HL-60 (cell line): ENCODE data around the gene DCAF8L2.
A peak's percentile ranks its signal among the peaks of the same experiment; 100 is the strongest.

Experiments used
- DNase-seq, 2 experiments: peaks; one replicate each; pipeline ENCODE4 v3.0.0-alpha.2; 2010 to 2020; ENCODE audit warnings: low read depth in 1 of 2, low spot score in 1 of 2
- H3K27ac ChIP-seq: fragments of 250-450 bp; sonication (Bioruptor Pico); replicated peaks from 2 replicates; pipeline ENCODE4 v1.5.1; 2020; ENCODE audit warnings: mild to moderate bottlenecking, moderate library complexity
- H3K27me3 ChIP-seq: fragments of 250-450 bp; sonication (Bioruptor Pico); 2 replicates; pipeline ENCODE4 v1.5.1; 2021; ENCODE audit warnings: mild to moderate bottlenecking, moderate library complexity; ENCODE audit not compliant: insufficient read depth, poor library complexity, severe bottlenecking
- H3K4me3 ChIP-seq: replicated peaks from 2 replicates; pipeline ENCODE4 v1.5.1; 2011; ENCODE audit warnings: mild to moderate bottlenecking, control low read depth, low read length; ENCODE audit not compliant: insufficient read depth
- CTCF ChIP-seq: IDR thresholded peaks from one replicate; pipeline ENCODE4 v1.5.1; 2011; ENCODE audit warnings: low read length, control low read depth, inconsistent platforms; ENCODE audit not compliant: insufficient read depth
- GABPA ChIP-seq: IDR thresholded peaks from 2 replicates; pipeline ENCODE4 v1.6.1; 2012; ENCODE audit warnings: low read depth
- POLR2AphosphoS5 ChIP-seq: IDR thresholded peaks from 2 replicates; pipeline ENCODE4 v1.6.1; 2012; ENCODE audit warnings: low read depth
- REST ChIP-seq: IDR thresholded peaks from 2 replicates; pipeline ENCODE4 v1.6.1; 2012; ENCODE audit warnings: low read depth; ENCODE audit not compliant: insufficient replicate concordance
- SPI1 ChIP-seq: IDR thresholded peaks from 2 replicates; pipeline ENCODE4 v1.6.1; 2012; ENCODE audit warnings: low read depth, mild to moderate bottlenecking, borderline replicate concordance

The DCAF8L2 gene

GRCh38 chrX:27619975-27620374 lies 29.8 kb downstream of the DCAF8L2 start:
- no peak for DNase-seq
- peak; percentile 8 for TF ChIP-seq CTCF
- no peak for TF ChIP-seq POLR2AphosphoS5
- TF ChIP-seq REST: no peak
- no peak overlapping the region for H3K27ac ChIP-seq

GRCh38 chrX:27622883-27623282 lies 32.7 kb downstream of the DCAF8L2 start:
- no peak for TF ChIP-seq CTCF
- no peaks in the 10 kb centered on the region for H3K27me3 ChIP-seq
- H3K27ac ChIP-seq: no peak overlapping the region
- no peak overlapping the region for H3K4me3 ChIP-seq
- DNase-seq: no peak

More at GRCh38 chrX:27619975-27620374, 29.8 kb downstream of the DCAF8L2 start:
- H3K4me3 ChIP-seq: no peak overlapping the region
- H3K27me3 ChIP-seq: no peaks in the 10 kb centered on the region

- Histone ChIP-seq H3K27me3 (no peaks in the 10 kb centered on the region), H3K4me3 (no peak overlapping the region), H3K27ac (no peak overlapping the region)
- no peak for TF ChIP-seq SPI1
- TF ChIP-seq POLR2AphosphoS5: no peak
- no peak for TF ChIP-seq CTCF
- no peak for TF ChIP-seq GABPA
- DNase-seq: no peak
Measured at GRCh38 chrX:27626066-27626465, 35.9 kb downstream of the DCAF8L2 start.

- DNase-seq: no peak
- no peaks in the 10 kb centered on the region for H3K27me3 ChIP-seq
- no peak overlapping the region for H3K27ac ChIP-seq
- no peak overlapping the region for H3K4me3 ChIP-seq
- TF ChIP-seq REST: no peak
- no peak for TF ChIP-seq CTCF
- no peak for TF ChIP-seq GABPA
- no peak for TF ChIP-seq SPI1
- TF ChIP-seq POLR2AphosphoS5: no peak
Measured at GRCh38 chrX:27633328-27633727, 43.2 kb downstream of the DCAF8L2 start.
